C4-2B (cell line): Measurements from ENCODE around the gene NT5C2.

Source experiments
- ZFX ChIP-seq: fragments of 450-650 bp; IDR thresholded peaks from 2 replicates; pipeline ENCODE4 v1.6.1; 2017
- TF ChIP-seq, protein P1 (sequence below): fragments of 450-650 bp; conservative IDR thresholded peaks from 2 replicates; pipeline ENCODE4 v1.5.1; 2017; ENCODE audit warnings: mild to moderate bottlenecking

DNA sequence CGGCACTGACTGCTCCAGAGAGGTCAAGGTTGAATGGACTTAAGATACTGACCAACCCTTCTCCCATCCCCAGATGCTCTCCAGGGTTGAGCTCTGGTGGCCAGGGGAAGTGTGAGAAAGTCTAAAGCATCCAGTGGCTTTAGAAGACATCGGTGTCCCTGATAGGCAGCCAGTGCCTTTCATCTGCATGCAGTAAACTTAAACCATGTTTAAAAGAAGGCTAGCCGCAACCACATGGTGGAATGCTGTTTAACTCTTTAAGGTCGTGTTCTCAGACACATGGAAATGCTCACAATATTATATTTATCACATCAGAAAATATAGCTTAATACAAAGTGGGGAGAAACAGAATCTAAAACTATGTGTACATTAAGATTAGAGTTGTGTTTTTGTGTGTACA, 138.0 kb downstream of the NT5C2 start:
- TF ChIP-seq, protein P1, sequence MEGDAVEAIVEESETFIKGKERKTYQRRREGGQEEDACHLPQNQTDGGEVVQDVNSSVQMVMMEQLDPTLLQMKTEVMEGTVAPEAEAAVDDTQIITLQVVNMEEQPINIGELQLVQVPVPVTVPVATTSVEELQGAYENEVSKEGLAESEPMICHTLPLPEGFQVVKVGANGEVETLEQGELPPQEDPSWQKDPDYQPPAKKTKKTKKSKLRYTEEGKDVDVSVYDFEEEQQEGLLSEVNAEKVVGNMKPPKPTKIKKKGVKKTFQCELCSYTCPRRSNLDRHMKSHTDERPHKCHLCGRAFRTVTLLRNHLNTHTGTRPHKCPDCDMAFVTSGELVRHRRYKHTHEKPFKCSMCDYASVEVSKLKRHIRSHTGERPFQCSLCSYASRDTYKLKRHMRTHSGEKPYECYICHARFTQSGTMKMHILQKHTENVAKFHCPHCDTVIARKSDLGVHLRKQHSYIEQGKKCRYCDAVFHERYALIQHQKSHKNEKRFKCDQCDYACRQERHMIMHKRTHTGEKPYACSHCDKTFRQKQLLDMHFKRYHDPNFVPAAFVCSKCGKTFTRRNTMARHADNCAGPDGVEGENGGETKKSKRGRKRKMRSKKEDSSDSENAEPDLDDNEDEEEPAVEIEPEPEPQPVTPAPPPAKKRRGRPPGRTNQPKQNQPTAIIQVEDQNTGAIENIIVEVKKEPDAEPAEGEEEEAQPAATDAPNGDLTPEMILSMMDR = no peak
- TF ChIP-seq ZFX = no peak
